CD4-positive, alpha-beta T cell treated with Interleukin-17A for 1 hour (primary cell): Measurements from ENCODE around the gene POTEB3.
"Not testable (repeated sequence)": the region's sequence is repeated elsewhere in the genome, so short reads cannot be mapped to it uniquely, and the experiment has no call there.

ENCODE experiments used
- DNase-seq: peaks from one replicate; pipeline ENCODE4 v3.0.0-alpha.2; 2020

POTEB3 gene

GRCh38 chr15:21440399-21440798, at the start of gene POTEB3:
Gene POTEB3, minus strand, starts transcription at chr15:21440499. Its CDS starts 488 bp downstream, at chr15:21440011.
- DNase-seq: not testable (repeated sequence)

- DNase-seq: not testable (repeated sequence)
Measured at GRCh38 chr15:21453683-21454082, 13.4 kb upstream of the POTEB3 start.

GRCh38 chr15:21451920-21452563, 11.7 kb upstream of the POTEB3 start:
- not testable (repeated sequence) for DNase-seq

GRCh38 chr15:21451487-21451886, 11.2 kb upstream of the POTEB3 start:
- DNase-seq: not testable (repeated sequence)

- DNase-seq: not testable (repeated sequence)
Measured at GRCh38 chr15:21407366-21407765, 32.9 kb downstream of the POTEB3 start.

GRCh38 chr15:21401531-21401930, 38.8 kb downstream of the POTEB3 start:
- DNase-seq: not testable (repeated sequence)

- not testable (repeated sequence) for DNase-seq
Measured at GRCh38 chr15:21399111-21399510, 41.2 kb downstream of the POTEB3 start.

- DNase-seq: not testable (repeated sequence)
Measured at GRCh38 chr15:21398511-21398910, 41.8 kb downstream of the POTEB3 start.

- not testable (repeated sequence) for DNase-seq
Measured at GRCh38 chr15:21397656-21398055, 42.6 kb downstream of the POTEB3 start.

- not testable (repeated sequence) for DNase-seq
Measured at GRCh38 chr15:21397186-21397585, 43.1 kb downstream of the POTEB3 start.

GRCh38 chr15:21385961-21386360, 54.3 kb downstream of the POTEB3 start:
- DNase-seq: not testable (repeated sequence)

GRCh38 chr15:21383866-21384485, 56.3 kb downstream of the POTEB3 start:
- not testable (repeated sequence) for DNase-seq

- DNase-seq: not testable (repeated sequence)
Measured at GRCh38 chr15:21373682-21374081, 66.6 kb downstream of the POTEB3 start.

GRCh38 chr15:21369177-21369576, 71.1 kb downstream of the POTEB3 start:
- not testable (repeated sequence) for DNase-seq

- DNase-seq: not testable (repeated sequence)
Measured at GRCh38 chr15:21368625-21369024, 71.7 kb downstream of the POTEB3 start.
